ENCODE data around the gene LIG1.

LIG1 gene

DNA sequence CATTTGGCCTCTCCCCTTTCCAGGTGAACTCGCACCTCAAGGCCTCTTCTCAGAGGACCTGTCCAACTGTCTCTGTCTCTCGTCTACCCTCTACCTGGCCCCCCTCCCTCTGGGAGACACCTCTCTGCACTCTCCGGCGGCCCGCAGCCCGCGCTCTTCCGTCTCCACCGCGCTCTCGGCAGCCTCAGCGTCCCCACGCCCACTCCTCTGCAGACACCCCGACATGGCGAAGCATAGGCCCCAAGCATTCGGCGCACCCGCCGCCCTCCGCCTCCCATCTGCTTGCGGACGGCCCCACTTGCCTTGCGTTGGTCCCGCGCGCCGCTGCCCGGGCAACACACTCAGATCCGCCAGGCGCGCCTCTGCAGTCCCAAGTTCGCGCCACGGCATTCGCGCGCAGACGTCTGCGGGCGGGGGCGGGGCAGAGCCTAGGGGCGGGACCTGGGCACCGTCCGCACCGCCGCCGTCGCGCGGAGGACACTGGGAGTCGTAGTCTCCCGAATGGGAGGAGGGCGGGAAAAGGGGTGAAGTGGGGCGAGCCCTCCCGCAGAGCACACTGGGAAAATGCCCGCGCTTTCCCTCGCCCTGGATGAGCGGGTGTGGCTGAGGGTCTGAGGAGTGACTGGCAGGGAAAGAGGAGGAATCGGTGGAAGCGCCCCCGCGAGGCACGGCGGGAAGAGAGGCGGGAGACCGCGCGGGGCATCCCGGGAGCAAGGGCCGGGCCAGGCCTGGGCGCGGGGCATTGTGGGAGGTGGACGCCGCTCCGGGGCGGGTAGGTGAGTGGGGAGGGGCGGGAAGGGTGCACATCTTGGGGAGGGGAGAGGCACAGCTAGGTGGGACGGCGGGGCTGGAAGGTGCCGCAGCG lies at the start of gene LIG1, which contains the start of gene ZSWIM9:
Gene LIG1, minus strand, starts transcription at position 406 of the 865 bp plus-strand sequence. CDS start 4,778 bp downstream, outside the sequence.
Gene ZSWIM9, plus strand, starts transcription at position 742 of the 865 bp plus-strand sequence. CDS start 1,123 bp downstream, outside the sequence.
- DNase-seq (ENCODE audit: low read depth in 2 of 2), result peak; percentile 71 to 80

DNA sequence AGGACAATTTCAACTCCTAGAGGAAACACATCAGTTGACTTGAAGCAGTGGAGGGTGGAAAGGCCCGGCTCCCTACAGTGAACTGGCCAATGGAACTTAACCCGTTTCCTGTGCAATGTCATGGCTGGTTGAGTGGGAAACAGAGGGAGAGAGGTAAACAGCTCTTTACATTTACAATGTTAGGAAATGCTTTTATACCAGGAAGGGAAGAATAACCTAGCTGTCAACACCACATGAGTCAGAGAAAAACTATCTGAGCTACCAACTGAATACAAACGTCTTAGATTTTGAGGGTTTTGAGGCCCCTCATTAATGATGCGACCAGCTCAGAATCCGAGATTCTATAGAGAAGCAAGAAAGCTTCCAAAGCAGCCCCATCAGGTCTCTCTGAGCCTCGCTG lies 48.9 kb upstream of the LIG1 start:
- DNase-seq (ENCODE audit: low read depth in 2 of 2), result no peak

DNA sequence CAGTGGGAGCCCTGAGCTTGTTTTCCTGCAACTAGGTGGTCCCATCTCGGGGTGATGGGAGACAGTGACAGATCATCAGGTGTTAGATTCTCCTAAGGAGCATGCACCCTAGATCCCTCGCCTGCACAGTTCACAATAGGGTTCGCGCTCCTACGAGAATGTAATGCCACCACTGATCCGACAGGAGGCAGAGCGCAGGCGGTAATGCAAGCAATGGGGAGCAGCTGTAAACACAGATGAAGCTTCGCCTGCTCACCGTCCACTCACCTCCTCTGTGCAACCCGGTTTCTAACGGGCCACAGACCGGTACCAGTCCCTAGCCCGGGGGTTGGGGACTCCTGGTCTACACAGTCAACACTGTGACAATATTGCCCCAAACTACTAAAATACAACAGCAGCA lies 46.8 kb upstream of the LIG1 start:
- no peak for DNase-seq (ENCODE audit: low read depth in 2 of 2)

DNA sequence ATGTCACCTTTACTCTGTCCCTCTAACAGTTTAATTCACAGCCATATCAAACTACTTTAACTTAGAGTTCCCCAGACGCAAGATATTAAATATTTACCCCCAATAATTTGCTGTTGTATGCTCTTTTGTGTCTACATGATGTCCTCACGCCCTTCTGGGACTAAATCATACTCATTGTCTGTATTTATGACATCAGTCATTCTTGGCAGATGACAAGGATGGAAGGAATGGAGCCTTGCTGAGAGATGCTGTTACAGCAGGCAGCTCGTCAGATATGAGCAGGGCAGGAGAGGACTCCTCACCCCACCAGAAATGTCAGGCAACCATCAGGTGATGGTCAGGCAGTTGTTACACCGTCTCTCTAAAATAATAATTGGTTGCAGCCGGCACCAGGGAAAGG lies 43.8 kb upstream of the LIG1 start:
- no peak for DNase-seq (ENCODE audit: low read depth in 2 of 2)

DNA sequence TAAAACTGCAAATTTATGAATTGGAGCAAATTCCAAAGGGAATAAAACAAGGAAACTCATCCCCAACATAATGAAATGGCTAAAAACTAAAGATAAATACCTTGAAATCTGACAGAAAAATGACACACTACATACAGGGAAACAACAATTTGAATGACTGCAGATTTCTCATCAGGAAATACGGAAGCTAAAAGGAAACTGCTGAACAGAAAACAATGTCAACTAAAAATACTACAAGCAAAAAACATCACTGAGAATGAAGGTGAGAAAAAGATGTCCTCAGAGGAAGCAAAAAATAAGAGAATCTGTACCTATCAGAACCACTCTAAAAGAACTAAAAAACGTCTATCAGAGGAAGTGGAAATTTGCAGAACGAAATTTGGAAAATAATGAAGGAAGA lies 39.9 kb upstream of the LIG1 start:
- no peak for DNase-seq (ENCODE audit: low read depth in 2 of 2)

DNA sequence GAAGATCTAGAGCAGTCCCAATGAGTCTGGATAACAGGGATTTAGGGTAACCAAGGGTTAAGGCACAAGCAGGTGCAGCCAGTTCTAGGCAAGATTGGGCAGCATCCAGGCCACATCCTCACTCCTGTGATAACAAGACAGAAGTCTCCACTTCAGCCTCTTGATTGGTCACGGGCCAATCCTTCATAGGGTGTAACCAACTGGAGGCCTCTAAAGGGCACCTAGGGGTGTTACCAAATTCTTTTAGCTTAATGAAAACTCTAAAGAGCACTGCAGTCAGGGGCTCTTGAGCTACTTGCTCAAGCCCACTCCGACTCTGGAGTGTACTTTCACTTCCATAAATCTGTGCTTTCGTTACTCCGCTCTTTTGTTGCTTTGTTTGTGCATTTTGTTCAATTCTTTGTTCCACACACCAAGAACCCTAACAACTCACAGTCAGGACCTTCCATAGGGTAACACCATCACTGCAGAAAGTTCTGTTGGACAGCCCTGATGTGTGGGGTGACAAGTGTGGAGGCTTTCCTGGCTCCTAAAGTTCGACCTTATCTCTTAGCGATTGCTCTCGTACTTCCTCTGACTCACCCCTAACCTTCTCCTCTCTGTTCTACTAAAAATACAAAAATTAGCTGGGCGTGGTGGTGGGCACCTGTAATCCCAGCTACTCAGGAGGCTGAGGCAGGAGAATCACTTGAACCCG lies 36.4 kb upstream of the LIG1 start:
- DNase-seq (ENCODE audit: low read depth in 2 of 2), result no peak

DNA sequence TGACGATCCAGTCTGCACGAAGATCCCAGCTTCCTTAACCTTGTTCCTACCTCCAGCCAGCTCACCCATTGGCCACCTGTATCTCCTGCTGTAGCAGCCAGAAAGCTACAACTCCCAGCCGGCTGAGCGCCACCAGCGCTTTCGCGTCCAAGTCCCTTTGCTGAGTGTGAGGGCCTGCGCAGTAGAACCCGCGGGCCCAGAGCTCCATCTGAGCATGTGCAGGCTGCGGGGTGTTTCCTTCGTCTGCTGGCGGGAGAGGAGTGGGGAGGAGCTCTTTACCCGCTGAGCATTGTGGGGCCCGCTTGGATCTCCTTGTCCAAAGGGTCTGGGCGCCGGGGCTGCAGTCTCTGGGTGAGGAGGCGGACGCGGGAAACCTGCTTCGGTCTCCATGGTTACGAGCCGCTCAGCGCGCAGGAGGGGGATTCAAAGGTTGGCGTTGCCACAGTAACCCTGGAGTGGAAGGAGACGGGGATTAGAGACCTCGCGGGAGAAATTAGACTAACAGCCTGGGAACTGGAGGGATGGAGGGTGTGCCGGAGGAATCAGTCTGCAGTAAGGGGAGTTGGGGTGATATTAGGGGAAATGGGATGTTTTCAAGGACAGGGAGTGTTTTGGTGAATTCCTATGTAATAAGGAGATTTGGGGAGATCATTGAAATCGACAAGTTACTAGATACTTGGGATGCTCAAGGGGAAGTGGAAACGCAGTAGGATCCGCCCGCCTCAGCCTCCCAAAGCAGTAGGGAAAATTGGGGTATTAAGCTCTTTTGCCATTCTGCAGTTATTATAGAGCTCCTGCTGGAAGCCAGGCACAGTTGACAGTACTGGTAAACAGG lies 33.9 kb upstream of the LIG1 start:
- peak; percentile 70 to 78 for DNase-seq (ENCODE audit: low read depth in 2 of 2)

DNA sequence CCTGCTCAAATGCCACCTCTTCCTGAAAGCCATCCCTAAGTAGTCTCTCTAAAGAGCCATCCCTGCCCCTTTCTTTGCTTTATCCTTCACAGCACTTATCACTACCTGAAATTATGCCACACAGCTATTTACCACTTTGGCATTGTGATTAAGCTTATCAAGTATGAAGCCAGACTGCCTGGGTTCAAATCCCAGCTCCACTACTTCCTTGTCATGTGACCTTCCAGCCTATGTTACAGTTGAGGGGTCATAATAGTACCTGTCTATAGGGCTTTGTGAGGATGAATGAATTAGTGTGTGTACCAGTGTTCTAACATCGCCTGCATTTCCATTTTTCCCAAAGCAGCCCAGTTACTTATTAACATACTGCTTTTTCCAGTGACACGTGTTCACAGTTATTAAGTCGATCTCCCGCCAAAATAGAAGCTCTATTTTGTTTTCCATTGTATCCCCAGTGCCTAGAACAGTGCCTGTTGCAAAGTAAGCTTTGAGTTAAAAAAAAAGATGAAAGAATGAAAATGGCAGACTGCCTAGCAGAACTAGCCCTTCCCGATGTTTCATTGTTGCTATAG lies 33.2 kb upstream of the LIG1 start:
- DNase-seq (ENCODE audit: low read depth in 2 of 2), result no peak

DNA sequence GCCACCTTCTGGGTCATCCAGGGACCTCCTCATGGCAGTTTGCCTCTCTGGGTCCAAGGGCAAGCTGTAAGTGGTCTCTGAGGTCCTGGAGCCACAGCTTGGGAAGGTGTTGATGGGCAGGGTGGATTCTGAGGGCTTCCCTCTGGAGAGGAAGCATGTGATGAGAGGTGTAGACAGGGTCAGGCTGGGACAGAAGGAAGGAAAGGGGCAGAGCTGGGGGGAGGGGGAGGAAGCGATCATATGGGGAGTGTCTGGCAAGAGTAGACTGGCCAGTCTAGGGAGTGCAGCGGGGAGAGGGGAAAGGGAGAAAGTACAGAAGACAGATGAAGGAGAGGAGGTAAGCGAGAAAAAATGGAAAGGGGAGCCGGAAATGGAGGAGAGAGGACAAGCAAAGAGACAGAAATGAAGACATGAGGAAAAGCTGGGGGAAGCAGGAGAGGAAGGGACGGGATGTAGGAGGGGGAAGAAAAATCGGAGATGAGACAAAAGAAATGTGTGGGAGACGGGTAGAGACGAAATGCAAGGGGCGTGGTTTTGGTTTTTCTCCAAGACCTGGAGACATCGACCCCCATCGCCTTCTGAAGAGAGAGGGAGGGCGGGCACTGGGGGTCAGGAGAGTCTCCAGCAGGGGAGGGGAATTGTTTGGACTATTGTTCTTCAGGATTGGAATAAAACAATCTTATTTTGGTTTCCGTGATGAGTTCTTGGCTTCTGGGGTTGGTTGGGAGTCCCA lies 27.0 kb upstream of the LIG1 start:
- no peak for DNase-seq (ENCODE audit: low read depth in 2 of 2)

DNA sequence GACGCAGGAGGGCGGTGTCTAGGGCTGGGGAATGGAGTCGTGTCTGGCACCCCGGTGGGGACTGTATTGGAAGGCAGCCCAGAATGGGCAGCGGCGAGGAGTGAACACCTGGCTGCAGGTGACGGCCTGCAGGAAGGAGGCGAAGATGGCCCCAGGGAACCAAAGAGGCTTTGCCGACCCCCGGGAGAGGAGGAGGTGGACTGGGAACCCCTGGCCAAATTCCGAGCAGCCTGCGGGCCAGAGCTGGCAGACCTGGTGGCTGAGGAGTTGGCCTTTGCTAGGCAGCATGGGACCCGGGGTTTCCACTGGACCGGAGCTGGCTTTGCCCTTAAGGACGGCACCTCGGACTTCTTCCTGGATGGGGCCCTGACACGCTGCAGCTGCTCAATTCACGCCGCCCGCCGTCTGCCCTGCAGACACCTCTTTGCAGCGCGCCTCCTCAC lies 26.2 kb upstream of the LIG1 start:
- no peak for DNase-seq (ENCODE audit: low read depth in 2 of 2)

DNA sequence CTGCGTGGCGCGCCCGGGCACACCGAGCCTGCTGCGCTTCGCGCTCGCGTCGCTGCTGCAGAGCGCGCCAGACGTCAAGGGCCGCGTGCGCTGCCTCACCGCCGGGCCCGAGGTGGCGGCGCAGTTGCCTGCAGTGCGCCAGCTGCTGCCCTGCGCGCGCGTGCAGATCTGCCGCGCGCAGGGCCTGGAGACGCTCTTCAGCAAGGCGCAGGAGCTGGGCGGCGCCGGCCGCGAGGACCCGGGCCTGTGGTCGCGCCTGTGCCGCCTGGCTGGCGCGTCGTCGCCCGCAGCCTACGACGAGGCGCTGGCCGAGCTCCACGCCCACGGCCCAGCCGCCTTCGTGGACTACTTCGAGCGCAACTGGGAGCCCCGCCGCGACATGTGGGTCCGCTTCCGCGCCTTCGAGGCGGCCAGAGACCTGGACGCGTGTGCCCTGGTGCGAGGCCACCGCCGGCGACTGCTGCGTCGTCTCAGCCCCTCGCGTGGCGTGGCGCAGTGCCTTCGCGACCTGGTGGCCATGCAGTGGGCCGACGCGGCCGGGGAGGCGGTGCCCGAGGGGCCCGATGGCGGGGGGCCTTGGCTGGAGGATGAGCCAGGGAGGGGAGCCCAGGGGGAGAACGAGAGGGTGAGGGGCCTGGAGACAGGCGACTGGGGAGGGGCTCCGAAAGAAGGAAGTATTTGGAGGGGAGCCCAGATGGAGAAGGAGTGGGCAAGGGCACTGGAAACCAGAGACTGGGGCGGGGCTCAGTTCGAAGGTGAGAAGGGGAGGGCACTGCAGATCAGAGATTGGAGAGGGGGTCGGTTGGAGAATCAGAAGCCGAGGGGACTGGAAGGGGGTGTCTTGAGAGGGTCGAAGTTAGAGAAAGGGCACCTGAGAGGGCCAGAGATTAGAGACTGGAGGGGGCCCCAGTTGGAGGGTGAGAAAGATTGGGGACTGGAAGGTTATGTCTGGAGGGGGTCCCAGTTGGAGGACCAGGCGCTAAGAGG lies 25.0 kb upstream of the LIG1 start:
- no peak for DNase-seq (ENCODE audit: low read depth in 2 of 2)

DNA sequence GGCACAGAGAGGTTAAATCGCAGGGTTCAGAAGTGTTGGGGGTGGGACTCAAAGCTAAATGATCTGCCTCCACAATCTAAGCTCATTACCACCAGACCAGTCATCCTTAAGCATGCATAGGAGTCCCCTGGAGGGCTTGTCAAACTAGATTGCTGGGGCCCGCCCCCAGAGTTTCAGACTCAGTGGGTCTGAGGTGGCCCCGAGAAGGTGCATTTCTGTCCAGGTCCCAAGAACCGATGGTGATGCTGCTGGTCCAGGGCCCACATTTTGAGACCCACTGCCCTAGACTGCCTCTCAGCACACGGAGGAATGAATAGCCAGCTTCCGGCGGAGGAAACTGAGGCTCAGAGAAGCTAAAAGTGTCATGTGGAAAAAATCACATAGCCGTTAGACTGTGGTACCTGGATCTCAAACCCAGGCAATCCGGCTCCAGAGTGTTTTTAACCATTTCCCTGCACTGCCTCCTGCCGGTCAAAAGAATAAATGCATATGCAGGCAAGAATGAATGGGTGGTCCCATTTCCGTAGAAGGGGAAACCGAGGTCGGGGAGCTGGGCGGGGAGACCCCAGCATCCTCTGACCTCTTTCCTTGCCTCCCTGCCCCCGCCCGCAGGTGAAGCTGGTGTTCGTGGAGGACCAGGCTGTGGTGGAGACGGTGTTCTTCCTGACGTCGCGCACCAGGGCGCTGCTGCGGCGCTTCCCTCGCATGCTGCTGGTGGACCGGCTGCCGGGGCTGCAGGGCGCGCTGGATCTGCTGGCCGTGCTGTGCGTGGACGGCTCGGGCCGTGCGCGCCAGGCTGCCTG lies 24.1 kb upstream of the LIG1 start:
- DNase-seq (ENCODE audit: low read depth in 2 of 2), result no peak

DNA sequence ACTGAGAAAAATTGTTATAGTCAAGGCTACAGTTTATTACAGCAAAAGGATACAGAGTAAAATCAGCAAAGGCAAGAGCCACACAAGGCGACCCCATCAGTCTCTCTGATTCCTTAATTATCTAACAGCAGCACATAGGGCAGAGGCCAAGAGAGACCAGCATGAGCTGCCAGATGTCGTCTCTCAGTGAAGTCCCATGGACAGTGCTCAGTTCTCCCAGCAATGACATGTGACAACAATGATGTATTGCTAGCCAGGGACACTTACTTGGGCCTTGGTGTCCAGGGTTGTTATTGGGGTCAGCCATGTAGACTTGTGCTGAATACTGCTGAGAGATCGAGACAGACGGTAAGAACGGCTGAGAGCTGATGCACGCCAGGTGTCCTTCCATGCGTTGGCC lies 22.6 kb upstream of the LIG1 start:
- DNase-seq (ENCODE audit: low read depth in 2 of 2), result no peak

DNA sequence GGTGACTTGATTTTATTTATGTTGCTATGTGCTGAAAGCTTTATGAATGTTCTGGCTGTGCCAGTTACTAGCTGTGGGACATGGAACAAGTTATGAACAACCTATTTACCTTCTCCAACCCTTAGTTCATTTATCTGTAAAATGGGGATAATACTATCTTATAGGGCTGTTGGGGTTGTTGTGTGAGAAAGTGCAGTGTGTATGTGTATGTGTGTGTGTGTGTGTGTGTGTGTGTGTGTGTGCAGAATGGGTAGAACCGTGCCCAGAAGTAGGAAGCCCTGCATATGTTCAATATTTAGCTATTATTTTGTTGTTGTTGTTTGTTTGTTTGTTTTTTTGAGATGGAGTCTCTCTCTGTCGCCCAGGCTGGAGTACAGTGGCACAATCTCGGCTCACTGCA lies 20.7 kb upstream of the LIG1 start:
- DNase-seq (ENCODE audit: low read depth in 2 of 2), result no peak

DNA sequence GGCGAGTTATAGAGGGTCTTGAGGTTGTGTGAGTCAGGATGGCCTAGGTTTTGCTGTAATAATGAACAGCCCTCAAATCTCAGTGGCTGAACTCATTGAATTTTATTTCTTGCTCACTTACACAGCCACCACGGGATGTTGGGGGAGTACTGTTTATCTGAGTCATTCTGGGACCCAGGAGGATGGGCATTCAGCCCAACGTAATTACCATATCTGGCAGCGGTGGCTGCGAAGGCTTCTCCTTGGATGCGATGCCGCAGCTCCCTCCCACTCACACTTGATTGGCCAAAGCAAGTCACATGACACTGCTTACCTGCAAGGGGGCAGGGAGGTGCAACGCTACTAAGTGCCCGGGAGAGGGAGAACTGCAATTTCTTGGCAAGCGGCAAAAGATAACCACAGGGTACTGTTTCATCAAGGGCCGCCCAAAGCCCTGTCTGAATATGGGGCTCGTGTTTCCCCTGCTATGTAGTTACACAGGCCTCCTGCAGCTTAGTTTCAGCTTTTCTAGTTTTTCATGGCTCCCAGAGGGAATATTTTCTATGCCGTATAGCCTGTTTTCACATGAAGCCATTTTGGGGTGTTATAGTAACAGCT lies 20.2 kb upstream of the LIG1 start:
- peak in 1 of 2 donors; percentile 37 for DNase-seq (ENCODE audit: low read depth in 2 of 2)

DNA sequence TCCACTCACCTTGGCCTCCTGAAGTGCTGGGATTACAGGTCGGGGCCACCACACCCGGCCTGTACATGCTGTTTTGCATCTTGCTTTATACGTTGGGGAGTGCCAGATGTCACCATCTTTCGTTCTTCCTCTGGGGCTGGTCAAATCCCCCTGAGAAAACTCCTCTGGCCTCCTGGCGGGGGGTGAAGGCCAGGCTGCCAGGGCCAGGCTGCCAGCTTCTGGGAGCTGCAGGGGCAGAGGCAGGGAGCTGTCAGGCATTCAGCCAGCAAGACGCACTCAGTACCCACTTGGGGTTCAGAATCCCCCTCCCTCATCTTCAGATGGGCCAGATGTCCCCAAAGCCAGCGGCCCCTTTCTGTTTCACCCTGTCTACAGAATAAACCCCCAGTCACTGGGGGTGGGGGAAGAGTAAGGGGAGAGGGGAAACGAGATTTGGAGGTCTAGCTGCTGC lies 16.4 kb upstream of the LIG1 start:
- DNase-seq (ENCODE audit: low read depth in 2 of 2), result no peak

DNA sequence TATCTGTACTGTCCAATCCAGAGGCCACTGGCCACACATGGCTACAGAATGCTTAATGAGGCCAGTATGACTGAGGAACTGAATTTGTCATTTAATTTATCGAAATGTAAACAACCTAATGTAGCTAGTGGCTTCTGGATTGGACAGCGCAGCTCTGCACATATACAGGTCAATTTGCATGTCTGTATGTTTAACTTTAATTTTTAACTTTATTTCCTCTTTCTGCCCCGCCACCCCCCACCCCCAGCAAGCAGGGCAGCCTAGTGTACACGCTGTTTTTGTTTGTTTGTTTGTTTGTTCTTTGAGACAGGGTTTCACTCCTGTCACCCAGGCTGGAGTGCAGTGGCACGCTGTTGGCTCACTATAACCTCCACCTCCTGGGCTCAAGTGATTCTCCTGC lies 15.9 kb upstream of the LIG1 start:
- no peak for DNase-seq (ENCODE audit: low read depth in 2 of 2)

DNA sequence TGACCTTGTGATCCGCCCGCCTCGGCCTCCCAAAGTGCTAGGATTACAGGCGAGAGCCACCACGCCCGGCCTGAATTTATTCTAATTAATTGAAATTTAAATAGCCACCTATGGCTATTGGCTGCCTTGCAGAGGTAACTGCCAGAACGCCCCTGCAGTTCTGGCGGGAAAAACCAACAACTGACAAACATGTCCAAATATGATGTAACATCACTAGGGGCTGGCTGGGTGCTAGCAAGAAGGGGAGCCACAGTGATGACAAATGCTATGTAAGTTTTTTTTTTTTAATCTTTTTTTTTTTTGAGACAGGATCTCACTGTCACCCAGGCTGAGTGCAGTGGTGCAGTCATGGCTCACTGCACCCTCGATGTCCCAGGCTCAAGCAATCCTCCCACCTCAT lies 13.2 kb upstream of the LIG1 start:
- DNase-seq (ENCODE audit: low read depth in 2 of 2), result no peak

Measured in stimulated activated CD4-positive, alpha-beta T cell treated with anti-CD3 and anti-CD28 coated beads, Interleukin-1b, Interleukin-23, amount 100 ng/mL, for 1 hour (primary cell).